Hematopoietic multipotent progenitor cell treated with erythropoietin and hydrocortisone succinate and interleukin-3 and kit ligand, for 15 days (in vitro differentiated cells): ENCODE results near the gene DNAJC21.

Experiments used
- DNase-seq: peaks from one replicate; pipeline ENCODE4 v3.0.0-alpha.2; 2015; ENCODE audit warnings: low spot score

DNAJC21 gene

GRCh38 chr5:34978681-34979080, 49.3 kb downstream of the DNAJC21 start:
- DNase-seq, result no peak

GRCh38 chr5:34982823-34983222, 53.5 kb downstream of the DNAJC21 start:
- no peak for DNase-seq

GRCh38 chr5:34986965-34987364, 57.6 kb downstream of the DNAJC21 start:
- DNase-seq, result no peak

- DNase-seq, result no peak
Observed at GRCh38 chr5:34991486-34992238, 62.3 kb downstream of the DNAJC21 start.

GRCh38 chr5:34993951-34994350, 64.6 kb downstream of the DNAJC21 start:
- DNase-seq, result no peak

DNA sequence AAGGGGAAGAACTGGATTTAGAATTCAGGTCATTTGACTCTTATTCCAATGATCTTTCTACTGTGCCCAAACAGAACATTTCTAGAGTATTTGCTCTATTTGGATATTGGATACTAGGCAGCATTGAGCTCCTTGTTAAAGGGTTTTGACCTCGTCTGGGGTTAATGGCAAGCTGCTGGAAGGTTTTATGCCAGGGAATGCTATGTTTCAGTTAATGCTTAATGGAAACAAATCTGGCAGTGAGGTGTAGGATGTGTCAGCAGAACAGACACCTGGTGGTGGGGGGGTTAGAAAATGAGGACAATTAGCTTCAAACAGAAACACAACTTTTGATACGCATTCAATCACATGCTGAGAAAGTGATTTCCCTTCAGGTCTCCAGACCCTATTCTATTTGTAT, 66.9 kb downstream of the DNAJC21 start:
- DNase-seq, result no peak

GRCh38 chr5:34998058-34998789, 68.9 kb downstream of the DNAJC21 start:
- no peak for DNase-seq

DNA sequence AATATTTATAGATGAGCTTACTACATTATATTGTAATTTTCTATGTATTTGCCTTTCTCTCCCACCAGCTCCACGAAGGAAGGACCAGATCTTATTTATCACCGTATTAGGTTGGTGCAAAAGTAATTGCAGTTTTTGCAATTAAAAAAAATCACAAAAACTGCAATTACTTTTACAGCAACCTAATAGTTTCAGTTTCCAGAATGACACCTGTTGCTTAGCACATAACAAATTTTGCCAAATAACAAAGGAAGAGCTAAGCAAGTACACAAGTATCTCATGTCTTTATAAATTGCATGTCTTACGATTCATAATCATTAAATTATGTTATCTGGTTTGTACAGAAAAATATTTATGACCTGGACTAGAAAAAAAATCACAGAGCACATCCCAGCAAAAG, 72.5 kb downstream of the DNAJC21 start:
- DNase-seq, result no peak

- no peak for DNase-seq
Observed at GRCh38 chr5:35002459-35002858, 73.1 kb downstream of the DNAJC21 start.

DNA sequence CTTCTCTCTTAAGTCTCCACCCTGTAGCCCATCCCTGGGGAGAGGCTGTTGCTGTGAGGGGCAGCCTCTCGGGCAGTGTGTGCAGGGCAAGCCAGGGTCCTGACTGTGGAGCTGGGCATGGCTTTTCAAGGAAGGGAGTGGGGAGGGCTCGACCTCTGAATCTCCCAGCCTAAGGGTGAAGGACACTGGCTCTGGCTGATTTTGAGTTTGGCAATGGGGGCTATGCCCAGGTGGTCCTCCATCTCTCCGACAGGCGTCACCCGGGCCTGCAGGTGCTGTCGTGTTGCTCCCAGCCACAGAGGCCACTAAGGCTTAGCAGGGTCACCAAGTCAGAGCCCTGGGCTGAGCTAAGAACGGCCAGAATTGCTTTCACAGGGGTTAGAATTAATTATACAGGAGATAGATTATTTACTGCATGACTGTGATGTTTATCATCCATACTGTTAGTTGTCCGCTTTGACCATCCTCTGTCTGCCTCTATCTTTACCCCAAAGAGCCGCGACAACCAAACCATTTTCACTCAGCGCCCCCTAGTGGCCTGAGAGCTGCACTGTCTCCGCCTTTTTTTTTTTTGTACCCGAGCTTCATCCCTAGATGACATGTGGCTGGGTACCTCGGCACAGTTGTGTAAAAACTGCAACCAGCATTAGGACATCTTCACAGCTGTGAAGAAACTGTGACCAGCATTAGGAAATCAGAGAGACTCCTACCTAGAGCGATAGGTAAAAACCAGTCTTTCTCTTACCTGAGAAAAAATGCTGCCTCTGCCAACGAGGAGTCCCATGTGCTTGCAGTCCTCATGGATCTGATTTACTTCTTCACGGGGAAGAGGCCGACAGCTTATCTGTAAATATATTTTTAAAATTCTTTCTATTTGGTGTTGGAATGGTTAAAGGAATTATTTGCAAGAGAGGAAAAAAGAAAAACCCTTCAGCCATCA, 73.9 kb downstream of the DNAJC21 start:
- peak; percentile 72 for DNase-seq

- DNase-seq, result no peak
Observed at GRCh38 chr5:35004200-35004599, 74.8 kb downstream of the DNAJC21 start.

DNA sequence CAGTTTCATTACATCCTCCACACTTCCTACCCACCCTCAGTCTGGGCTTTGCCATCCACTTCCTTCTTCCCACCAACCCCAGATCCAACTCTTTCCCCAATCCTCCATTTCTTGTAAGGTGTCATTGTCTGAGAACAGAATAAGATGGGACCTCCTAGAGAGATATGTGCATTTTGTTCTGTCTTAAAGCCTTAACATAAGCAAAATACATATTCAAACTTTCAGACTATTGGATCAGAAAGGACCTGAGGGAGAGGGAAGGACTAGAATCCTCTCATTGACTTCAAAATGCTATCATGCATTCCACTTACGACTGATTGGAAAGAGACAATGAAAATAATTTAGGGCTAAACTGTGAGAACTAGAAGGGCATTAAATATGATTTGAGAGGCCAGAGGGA, 75.4 kb downstream of the DNAJC21 start:
- no peak for DNase-seq
